Breast epithelium (tissue), 4 donors: ENCODE measurements around the gene NPTXR. TPM values are rescaled to one million over a fixed set of nuclear protein-coding genes. Genes with fewer than 3 reads are reported as not detected.

ENCODE experiments used
- DNase-seq, 2 donors: peaks; one replicate each; pipeline ENCODE4 v3.0.0-alpha.2; 2019; ENCODE audit warnings: low spot score in 2 of 2
- H3K27ac ChIP-seq, 2 donors: fragments of 200-600 bp; sonication (generic) in 1 of 2; one replicate each; pipeline ENCODE4 v1.5.1; 2016 to 2019; ENCODE audit warnings: mild to moderate bottlenecking in 1 of 2
- H3K27me3 ChIP-seq, 2 donors: fragments of 200-600 bp; sonication (generic) in 1 of 2; one replicate each; pipeline versions ENCODE4 v1.5.1 to v1.6.0; 2017 to 2019; ENCODE audit warnings: control low read depth in 1 of 2, mild to moderate bottlenecking in 1 of 2
- H3K36me3 ChIP-seq: fragments of 200-600 bp; one replicate; pipeline ENCODE4 v1.5.1; 2019
- H3K4me1 ChIP-seq, 2 donors: fragments of 200-600 bp; sonication (generic); one replicate each; pipeline ENCODE4 v1.5.1; 2016 to 2019; ENCODE audit warnings: control low read depth in 1 of 2
- H3K4me3 ChIP-seq, 3 donors: fragments of 200-600 bp; sonication (generic); 1 replicate in 2 of 3; 2 replicates in 1 of 3; pipeline ENCODE4 v1.5.1; 2016 to 2019; ENCODE audit warnings: mild to moderate bottlenecking in 3 of 3, moderate library complexity in 2 of 3
- H3K9me3 ChIP-seq, 2 donors: fragments of 200-600 bp; sonication (generic) in 1 of 2; one replicate each; pipeline ENCODE4 v1.5.1; 2016 to 2019; ENCODE audit warnings: control low read depth in 1 of 2
- POLR2A ChIP-seq: fragments of 450-650 bp; IDR thresholded peaks from one replicate; pipeline ENCODE4 v1.6.1; 2016; ENCODE audit warnings: antibody characterized with exemption, mild to moderate bottlenecking, moderate library complexity
- POLR2AphosphoS5 ChIP-seq, 3 donors: sonication (generic); formaldehyde crosslinking; IDR thresholded peaks; one replicate each; pipeline ENCODE4 v1.6.1; 2017; ENCODE audit warnings: antibody characterized with exemption in 3 of 3
- intact Hi-C: fragments of 100-400 bp; cut with DNase I; formaldehyde crosslinking; loops from one replicate; pipeline ENCODE4 v1.15.1; 2023; ENCODE audit warnings: low total_unique reads
- total RNA-seq, 3 donors: library from RNA; depleted of rRNA; stranded (reverse); fragments of >200 nt; gene quantifications; one replicate each; pipeline ENCODE4 v1.1.0, GENCODE V29; 2016
- TF ChIP-seq, protein P1 (sequence below), 3 donors: fragments of 450-650 bp; IDR thresholded peaks; one replicate each; pipeline ENCODE4 v1.5.1; 2016 to 2017; ENCODE audit warnings: antibody characterized with exemption in 3 of 3, mild to moderate bottlenecking in 3 of 3, moderate library complexity in 3 of 3

NPTXR gene
- total RNA-seq, 3 donors from 2014 or later = 3.7 to 4.6 (median 4.5) TPM

GRCh38 chr22:38792833-38793232 lies 51.0 kb downstream of the NPTXR start:
- TF ChIP-seq POLR2A (no peak), POLR2AphosphoS5 (IDR thresholded peaks at IDR 0.05) (no peak)
- TF ChIP-seq, protein P1, sequence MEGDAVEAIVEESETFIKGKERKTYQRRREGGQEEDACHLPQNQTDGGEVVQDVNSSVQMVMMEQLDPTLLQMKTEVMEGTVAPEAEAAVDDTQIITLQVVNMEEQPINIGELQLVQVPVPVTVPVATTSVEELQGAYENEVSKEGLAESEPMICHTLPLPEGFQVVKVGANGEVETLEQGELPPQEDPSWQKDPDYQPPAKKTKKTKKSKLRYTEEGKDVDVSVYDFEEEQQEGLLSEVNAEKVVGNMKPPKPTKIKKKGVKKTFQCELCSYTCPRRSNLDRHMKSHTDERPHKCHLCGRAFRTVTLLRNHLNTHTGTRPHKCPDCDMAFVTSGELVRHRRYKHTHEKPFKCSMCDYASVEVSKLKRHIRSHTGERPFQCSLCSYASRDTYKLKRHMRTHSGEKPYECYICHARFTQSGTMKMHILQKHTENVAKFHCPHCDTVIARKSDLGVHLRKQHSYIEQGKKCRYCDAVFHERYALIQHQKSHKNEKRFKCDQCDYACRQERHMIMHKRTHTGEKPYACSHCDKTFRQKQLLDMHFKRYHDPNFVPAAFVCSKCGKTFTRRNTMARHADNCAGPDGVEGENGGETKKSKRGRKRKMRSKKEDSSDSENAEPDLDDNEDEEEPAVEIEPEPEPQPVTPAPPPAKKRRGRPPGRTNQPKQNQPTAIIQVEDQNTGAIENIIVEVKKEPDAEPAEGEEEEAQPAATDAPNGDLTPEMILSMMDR (IDR thresholded peaks at IDR 0.05) = no peak
- peak overlapping the region; percentile 83 to 85 (median 84) for H3K4me3 ChIP-seq
- peak overlapping the region; percentile 93 to 95 for H3K27ac ChIP-seq
- no peak for DNase-seq
- intact Hi-C loops = no loop called here
- no peaks in the 10 kb centered on the region for H3K36me3 ChIP-seq
- no peaks in the 10 kb centered on the region for H3K9me3 ChIP-seq
- peaks cover 3 to 8% of the 10 kb centered on the region in 2 donors for H3K4me1 ChIP-seq
- no peaks in the 10 kb centered on the region for H3K27me3 ChIP-seq

- intact Hi-C loops = no loop called here
- Histone ChIP-seq H3K27ac (peak overlapping the region in 1 of 2 donors; percentile 77), H3K4me1 (peaks cover 3 to 8% of the 10 kb centered on the region in 2 donors)
Observed at GRCh38 chr22:38789606-38790005, 54.2 kb downstream of the NPTXR start.

GRCh38 chr22:38788846-38789245 lies 55.0 kb downstream of the NPTXR start:
- no peak for TF ChIP-seq POLR2AphosphoS5 (IDR thresholded peaks at IDR 0.05)
- no peak for TF ChIP-seq POLR2A
- TF ChIP-seq, protein P1 (IDR thresholded peaks at IDR 0.05) = no peak
- H3K9me3 ChIP-seq = no peaks in the 10 kb centered on the region
- no peaks in the 10 kb centered on the region for H3K27me3 ChIP-seq
- intact Hi-C loops = no loop called here
- peak overlapping the region in 1 of 3 donors; percentile 2 for H3K4me3 ChIP-seq
- H3K4me1 ChIP-seq = peaks cover 3 to 8% of the 10 kb centered on the region in 2 donors
- H3K27ac ChIP-seq = peak overlapping the region; percentile 77 to 86
- no peaks in the 10 kb centered on the region for H3K36me3 ChIP-seq
- DNase-seq = no peak

More at GRCh38 chr22:38789606-38790005, 54.2 kb downstream of the NPTXR start:
- no peaks in the 10 kb centered on the region for H3K36me3 ChIP-seq
- no peaks in the 10 kb centered on the region for H3K27me3 ChIP-seq
- H3K4me3 ChIP-seq = no peak overlapping the region
- no peak for TF ChIP-seq POLR2A
- no peak for DNase-seq
- H3K9me3 ChIP-seq = no peaks in the 10 kb centered on the region

DNA sequence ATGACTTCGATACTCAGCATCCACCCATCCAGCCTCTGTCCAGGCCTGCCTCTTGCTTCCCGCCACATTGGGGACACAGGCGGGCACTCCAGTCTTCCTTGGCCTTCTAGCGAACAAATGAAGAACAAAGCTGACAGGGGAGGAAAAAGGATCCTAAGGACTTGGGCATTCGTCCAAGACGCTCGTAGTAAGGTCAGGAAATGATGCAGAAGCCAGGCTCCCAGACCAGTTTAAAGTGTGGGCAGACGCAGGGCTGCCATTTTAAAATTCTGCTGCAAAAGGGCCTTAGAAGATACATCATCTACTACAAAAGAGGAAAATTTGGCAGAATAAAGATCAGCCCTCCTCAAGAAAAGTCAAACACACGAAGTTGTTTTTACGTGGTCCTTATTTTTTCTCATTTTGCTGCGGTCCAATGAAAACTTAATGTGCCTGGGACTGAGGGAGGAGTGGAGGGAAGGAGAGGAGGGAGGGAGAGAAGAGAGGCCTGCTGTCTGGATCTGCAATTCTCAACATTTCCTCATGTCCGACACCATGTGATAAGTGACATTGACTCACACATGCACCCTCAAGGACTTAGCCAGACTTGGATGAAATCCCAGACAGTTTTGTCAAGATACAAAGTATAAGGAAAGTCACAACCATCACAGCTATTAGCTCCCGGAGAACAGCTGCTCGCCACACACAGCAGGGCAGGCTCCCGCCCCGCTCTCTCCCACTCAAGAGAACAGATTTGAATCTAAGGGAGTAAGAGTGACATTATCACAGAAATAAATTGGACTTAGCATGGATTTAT lies 55.6 kb downstream of the NPTXR start:
- intact Hi-C loops = no loop called here
- Histone ChIP-seq H3K27me3 (no peaks in the 10 kb centered on the region), H3K36me3 (no peaks in the 10 kb centered on the region), H3K27ac (peak overlapping the region; percentile 77 to 86), H3K4me3 (peak overlapping the region in 1 of 3 donors; percentile 2), H3K4me1 (peaks cover 3 to 8% of the 10 kb centered on the region in 2 donors), H3K9me3 (no peaks in the 10 kb centered on the region)
- TF ChIP-seq, protein P1 (IDR thresholded peaks at IDR 0.05) = peak in 1 of 3 donors; percentile 15
- TF ChIP-seq POLR2AphosphoS5 (IDR thresholded peaks at IDR 0.05) = peak in 1 of 3 donors; percentile 21
- TF ChIP-seq POLR2A = no peak
- DNase-seq = peak in 1 of 2 donors; percentile 55

- Histone ChIP-seq H3K4me1 (peaks cover 3 to 8% of the 10 kb centered on the region in 2 donors), H3K27me3 (no peaks in the 10 kb centered on the region), H3K4me3 (no peak overlapping the region), H3K36me3 (no peaks in the 10 kb centered on the region), H3K27ac (peak overlapping the region in 1 of 2 donors; percentile 13), H3K9me3 (no peaks in the 10 kb centered on the region)
- no peak for DNase-seq
- intact Hi-C loops = no loop called here
- TF ChIP-seq POLR2AphosphoS5 (IDR thresholded peaks at IDR 0.05) (no peak), POLR2A (no peak)
- TF ChIP-seq, protein P1 (IDR thresholded peaks at IDR 0.05) = no peak
Observed at GRCh38 chr22:38786631-38787030, 57.2 kb downstream of the NPTXR start.
